IMR-90 (cell line): ENCODE measurements around the gene PSKH1. TPM values are rescaled to one million over a fixed set of nuclear protein-coding genes. Genes with fewer than 3 reads are reported as not detected.

Experiments
- ATAC-seq: fragments of 200-7000 bp; cut with Tn5 transposase; 2 replicates; pipeline ENCODE4 v1.9.1; 2020; ENCODE audit warnings: low read depth, mild to moderate bottlenecking, moderate library complexity
- BruUV-seq: library from RNA; stranded (reverse); fragments of 400-500 nt; replicated peaks from 2 replicates; lab custom pipeline; 2021; lab: Mats Ljungman, UMichigan
- CTCF ChIA-PET: fragments of 300-600 bp; formaldehyde crosslinking; extraction: SDS; loops from one replicate; lab custom pipeline; 2021; ENCODE audit warnings: antibody characterized with exemption; lab: Yijun Ruan, JAX
- POLR2A ChIA-PET: fragments of 300-600 bp; sonication (Branson Sonifier 250); formaldehyde crosslinking; loops from one replicate; lab custom pipeline; 2022; ENCODE audit warnings: antibody characterized with exemption; ENCODE audit not compliant: unreplicated experiment; lab: Charles Lee
- DNase-seq: peaks from one replicate; pipeline ENCODE4 v3.0.0; 2013
- H2AFZ ChIP-seq: replicated peaks from 2 replicates; pipeline ENCODE3; 2013; ENCODE audit warnings: low read length, mild to moderate bottlenecking; ENCODE audit not compliant: poor library complexity
- H2AK5ac ChIP-seq: 2 replicates; pipeline ENCODE4 v1.6.1; 2013; ENCODE audit warnings: low read depth, low read length, inconsistent platforms
- H2AK9ac ChIP-seq: replicated peaks from 2 replicates; pipeline ENCODE3; 2013; ENCODE audit warnings: mild to moderate bottlenecking, low read depth, low read length, moderate library complexity; ENCODE audit not compliant: poor library complexity
- H2BK120ac ChIP-seq: 2 replicates; pipeline ENCODE4 v1.6.1; 2013; ENCODE audit warnings: low read depth, low read length, inconsistent platforms
- H2BK15ac ChIP-seq: 3 replicates; pipeline ENCODE4 v1.6.1; 2013; ENCODE audit warnings: low read depth, low read length, inconsistent platforms
- H2BK20ac ChIP-seq: 2 replicates; pipeline ENCODE4 v1.6.1; 2013; ENCODE audit warnings: low read depth, mild to moderate bottlenecking, inconsistent platforms, low read length, moderate library complexity
- H2BK5ac ChIP-seq: 2 replicates; pipeline ENCODE4 v1.6.1; 2013; ENCODE audit warnings: mild to moderate bottlenecking, low read depth, low read length, inconsistent platforms; ENCODE audit not compliant: poor library complexity, severe bottlenecking
- H3K14ac ChIP-seq: replicated peaks from 2 replicates; pipeline ENCODE4 v1.6.1; 2013; ENCODE audit warnings: low read depth, low read length, inconsistent platforms
- H3K18ac ChIP-seq: 2 replicates; pipeline ENCODE4 v1.6.1; 2013; ENCODE audit warnings: low read depth, low read length, control low read depth
- H3K23ac ChIP-seq: 2 replicates; pipeline ENCODE4 v1.6.1; 2013; ENCODE audit warnings: low read depth, low read length, inconsistent platforms
- H3K27ac ChIP-seq: 2 replicates; pipeline ENCODE4 v1.5.1; 2013; ENCODE audit warnings: mild to moderate bottlenecking, control low read depth, low read length; ENCODE audit not compliant: insufficient read depth
- H3K27me3 ChIP-seq: 2 replicates; pipeline ENCODE4 v1.6.1; 2013; ENCODE audit warnings: low read length; ENCODE audit not compliant: control insufficient read depth, insufficient read depth
- H3K36me3 ChIP-seq: 2 replicates; pipeline ENCODE4 v1.6.1; 2013; ENCODE audit warnings: low read length, mixed read lengths; ENCODE audit not compliant: control insufficient read depth, insufficient read depth
- H3K4ac ChIP-seq: 2 replicates; pipeline ENCODE4 v1.6.1; 2013; ENCODE audit warnings: low read depth, low read length, inconsistent platforms
- H3K4me1 ChIP-seq: 2 replicates; pipeline ENCODE4 v1.6.1; 2013; ENCODE audit warnings: low read length, mixed read lengths; ENCODE audit not compliant: control insufficient read depth, insufficient read depth
- H3K4me2 ChIP-seq: 2 replicates; pipeline ENCODE4 v1.6.1; 2013; ENCODE audit warnings: low read depth, mild to moderate bottlenecking, control low read depth, low read length, moderate library complexity
- H3K4me3 ChIP-seq: 2 replicates; pipeline ENCODE4 v1.5.1; 2013; ENCODE audit warnings: low read depth, mild to moderate bottlenecking, control low read depth, low read length, moderate library complexity; ENCODE audit not compliant: insufficient read depth
- H3K56ac ChIP-seq: 2 replicates; pipeline ENCODE4 v1.6.1; 2013; ENCODE audit warnings: low read length, inconsistent platforms; ENCODE audit not compliant: insufficient read depth; ENCODE audit errors: extremely low read depth
- H3K79me1 ChIP-seq, 2 experiments: 2 replicates each; pipeline ENCODE4 v1.6.1; 2013; ENCODE audit warnings: low read length in 2 of 2, inconsistent platforms in 1 of 2, low read depth in 1 of 2
- H3K9ac ChIP-seq: 2 replicates; pipeline ENCODE4 v1.6.1; 2013; ENCODE audit warnings: low read depth, low read length, control low read depth
- H3K9me1 ChIP-seq: 2 replicates; pipeline ENCODE4 v1.6.1; 2013; ENCODE audit warnings: low read length, inconsistent platforms; ENCODE audit not compliant: insufficient read depth
- H3K9me3 ChIP-seq: 2 replicates; pipeline ENCODE4 v1.6.1; 2013; ENCODE audit warnings: low read length; ENCODE audit not compliant: control insufficient read depth, insufficient read depth
- H4K20me1 ChIP-seq: 2 replicates; pipeline ENCODE4 v1.6.1; 2013; ENCODE audit warnings: low read length, inconsistent platforms; ENCODE audit not compliant: insufficient read depth
- H4K5ac ChIP-seq: 2 replicates; pipeline ENCODE4 v1.6.1; 2013; ENCODE audit warnings: mild to moderate bottlenecking, low read depth, low read length, control low read depth
- H4K8ac ChIP-seq, 2 experiments: 2 replicates each; pipeline ENCODE4 v1.6.1; 2013; ENCODE audit warnings: low read depth in 2 of 2, low read length in 2 of 2, control low read depth in 1 of 2, inconsistent platforms in 1 of 2
- H4K91ac ChIP-seq: 2 replicates; pipeline ENCODE4 v1.6.1; 2013; ENCODE audit warnings: low read depth, low read length, inconsistent platforms; ENCODE audit not compliant: insufficient read depth
- CEBPB ChIP-seq: IDR thresholded peaks from 2 replicates; pipeline ENCODE4 v1.6.1; 2012; ENCODE audit warnings: low read depth, low read length, improper control_type of control experiment
- CHD1 ChIP-seq: IDR thresholded peaks from 2 replicates; pipeline ENCODE4 v1.6.1; 2012; ENCODE audit warnings: low read depth, low read length, improper control_type of control experiment
- POLR2A ChIP-seq: IDR thresholded peaks from 2 replicates; pipeline ENCODE4 v1.6.1; 2012; ENCODE audit warnings: mild to moderate bottlenecking, low read depth, low read length
- WGBS, 2 experiments: methylation state at CpG; one replicate each; pipeline versions ENCODE4 v1.1.5 to v1.1.7; 2013; ENCODE audit warnings: missing lambda C conversion rate in 2 of 2; ENCODE audit not compliant: insufficient read length in 1 of 2; ENCODE audit errors: extremely low coverage in 2 of 2; 5-methylcytosine and 5-hydroxymethylcytosine counted together
- dilution Hi-C: fragments of 300-500 bp; cut with HindIII; formaldehyde crosslinking; loops from one replicate; pipeline ENCODE4 v1.14.3; 2018; ENCODE audit warnings: low sequenced_read_pairs; ENCODE audit not compliant: unreplicated experiment
- in situ Hi-C: fragments of 300-500 bp; cut with MboI; formaldehyde crosslinking; loops from 3 replicates; pipeline ENCODE4 v1.14.3; 2019; ENCODE audit warnings: low sequenced_read_pairs, inconsistent platforms, mixed read lengths
- intact Hi-C: fragments of 100-400 bp; cut with micrococcal nuclease; formaldehyde crosslinking; loops from 2 replicates; pipeline ENCODE4 v1.10.0; 2022
- polyA plus RNA-seq, 3 experiments: library from polyadenylated mRNA; depleted of rRNA; stranded (reverse); fragments of >200 nt; gene quantifications; 2 replicates each; pipeline ENCODE4 v1.2.3, GENCODE V29; 2012; ENCODE audit warnings: low replicate concordance in 1 of 3
- total RNA-seq: library from RNA; depleted of rRNA; stranded (reverse); fragments of >200 nt; gene quantifications from 2 replicates; pipeline ENCODE4 v1.2.3, GENCODE V29; 2012

PSKH1 gene
- total and polyA plus RNA-seq, 2 of the 4 experiments (the other 2 are of a cell fraction) = 11.5 to 26.7 TPM

- no peak overlapping the region for H3K4me3 ChIP-seq
- H3K4me2 ChIP-seq = no peak overlapping the region
- no peaks in the 10 kb centered on the region for H3K27me3 ChIP-seq
- DNase-seq = peak; percentile 64
- intact Hi-C loops = no loop called here
- H4K5ac ChIP-seq = no peak overlapping the region
- dilution Hi-C loops = no loop called here
- no peak overlapping the region for H3K56ac ChIP-seq
- H4K20me1 ChIP-seq = peaks cover 98% of the 10 kb centered on the region
- ATAC-seq = no peak
- H2BK120ac ChIP-seq = no peak overlapping the region
- H4K8ac ChIP-seq = no peak overlapping the region
- in situ Hi-C loops = no loop called here
- no TSS peak for BruUV-seq
- peaks cover 19% of the 10 kb centered on the region for H3K36me3 ChIP-seq
- no peak overlapping the region for H2BK5ac ChIP-seq
- WGBS, 2 experiments = 100% methylated on average over 3 of the region's 8 CpGs; no CpG with 5 or more reads in 1 of the 2 experiments
- no peak overlapping the region for H2AFZ ChIP-seq
- H2AK5ac ChIP-seq = peak overlapping the region; percentile 2; the same call in 1 of the 2 replicates
- H3K4me1 ChIP-seq = peaks cover 29% of the 10 kb centered on the region
- peak overlapping the region; percentile 71; the same call in 1 of the 2 replicates for H3K23ac ChIP-seq
- H3K9ac ChIP-seq = no peak overlapping the region
- H2BK20ac ChIP-seq = no peak overlapping the region
- peak overlapping the region; percentile 7; the same call in 1 of the 2 replicates for H3K4ac ChIP-seq
- H3K9me1 ChIP-seq = peaks cover 72% of the 10 kb centered on the region
- H3K27ac ChIP-seq = no peak overlapping the region
- ChIA-PET CTCF (no interaction called here), POLR2A (no interaction called here)
- H2BK15ac ChIP-seq = no peak overlapping the region
- H3K18ac ChIP-seq = no peak overlapping the region
- no peak overlapping the region for H2AK9ac ChIP-seq
- TF ChIP-seq POLR2A (0 out of 2 replicates have a peak, but pooled peaks have one; percentile 32), CEBPB (peak; percentile 35; the same call in 1 of the 2 replicates), CHD1 (no peak)
- H4K91ac ChIP-seq = no peak overlapping the region
- no peaks in the 10 kb centered on the region for H3K9me3 ChIP-seq
- peaks cover 45 to 87% of the 10 kb centered on the region in 2 experiments for H3K79me1 ChIP-seq
- H3K14ac ChIP-seq = 0 out of 2 replicates have a peak overlapping the region, but pooled peaks have one; percentile 32
Measured at GRCh38 chr16:67860589-67861398, 32.3 kb upstream of the PSKH1 start.
